Skeletal muscle satellite cell (primary cell): ENCODE results near the gene KLF6.

Source experiments
- H3K27me3 ChIP-seq: 2 replicates; pipeline ENCODE4 v1.7.0; 2013; ENCODE audit warnings: low read length; ENCODE audit not compliant: control insufficient read depth, insufficient read depth
- H3K36me3 ChIP-seq: 2 replicates; pipeline ENCODE4 v1.7.0; 2013; ENCODE audit warnings: mild to moderate bottlenecking, control low read depth, low read length; ENCODE audit not compliant: insufficient read depth
- H3K4me1 ChIP-seq: 2 replicates; pipeline ENCODE4 v1.7.0; 2013; ENCODE audit warnings: low read length; ENCODE audit not compliant: control insufficient read depth, insufficient read depth
- H3K4me2 ChIP-seq: 2 replicates; pipeline ENCODE4 v1.7.0; 2013; ENCODE audit warnings: mild to moderate bottlenecking, low read length
- H3K4me3 ChIP-seq: 2 replicates; pipeline ENCODE4 v1.7.0; 2013; ENCODE audit warnings: low read length
- H3K9ac ChIP-seq: 2 replicates; pipeline ENCODE4 v1.7.0; 2013; ENCODE audit warnings: mild to moderate bottlenecking, low read depth, low read length, moderate library complexity
- H3K9me3 ChIP-seq: replicated peaks from 2 replicates; pipeline ENCODE4 v1.7.0; 2013; ENCODE audit warnings: mild to moderate bottlenecking, control low read depth, low read length

KLF6 gene

GRCh38 chr10:3729397-3729976 lies 55.5 kb downstream of the KLF6 start:
- H3K4me3 ChIP-seq = no peak overlapping the region
- H3K36me3 ChIP-seq = no peaks in the 10 kb centered on the region
- H3K9ac ChIP-seq = no peak overlapping the region
- no peaks in the 10 kb centered on the region for H3K9me3 ChIP-seq
- no peaks in the 10 kb centered on the region for H3K4me1 ChIP-seq
- no peak overlapping the region for H3K4me2 ChIP-seq
- no peaks in the 10 kb centered on the region for H3K27me3 ChIP-seq

DNA sequence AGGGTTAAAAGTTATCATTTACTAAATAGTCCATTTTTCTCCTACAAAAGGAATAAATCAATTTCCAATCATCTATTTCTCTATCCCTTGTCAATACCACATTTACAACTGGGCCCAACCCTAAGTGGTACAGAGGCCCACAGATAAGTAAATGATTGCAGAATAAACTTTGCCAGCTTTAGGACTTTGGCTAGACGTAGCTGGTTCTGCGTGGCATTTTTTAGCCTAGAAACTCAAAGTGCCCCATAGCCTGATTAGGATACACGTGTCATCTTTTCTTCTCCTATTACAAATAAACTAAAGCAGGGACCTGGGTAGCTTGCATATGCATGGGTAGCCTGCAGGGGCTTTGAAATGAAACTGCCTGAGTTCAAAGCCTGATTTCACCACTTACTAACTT lies 56.4 kb downstream of the KLF6 start:
- Histone ChIP-seq H3K27me3 (no peaks in the 10 kb centered on the region), H3K36me3 (no peaks in the 10 kb centered on the region), H3K4me3 (no peak overlapping the region), H3K4me2 (no peak overlapping the region), H3K9ac (no peak overlapping the region), H3K4me1 (no peaks in the 10 kb centered on the region), H3K9me3 (no peaks in the 10 kb centered on the region)

GRCh38 chr10:3727268-3727667 lies 57.7 kb downstream of the KLF6 start:
- Histone ChIP-seq H3K27me3 (no peaks in the 10 kb centered on the region), H3K36me3 (no peaks in the 10 kb centered on the region), H3K9me3 (no peaks in the 10 kb centered on the region), H3K4me1 (no peaks in the 10 kb centered on the region), H3K4me3 (no peak overlapping the region), H3K4me2 (no peak overlapping the region), H3K9ac (no peak overlapping the region)
